DLD1 (cell line): Measurements from ENCODE around the gene MRGPRG.

ENCODE experiments used
- in situ Hi-C: cut with HindIII; loops from 2 replicates; pipeline ENCODE4 v1.10.0; 2017; ENCODE audit warnings: low sequenced_read_pairs

The MRGPRG gene

GRCh38 chr11:3225826-3226750 is 7.5 kb upstream of the MRGPRG start:
- in situ Hi-C loops = no loop called here

GRCh38 chr11:3225159-3225758 is 6.6 kb upstream of the MRGPRG start:
- in situ Hi-C loops = no loop called here

DNA sequence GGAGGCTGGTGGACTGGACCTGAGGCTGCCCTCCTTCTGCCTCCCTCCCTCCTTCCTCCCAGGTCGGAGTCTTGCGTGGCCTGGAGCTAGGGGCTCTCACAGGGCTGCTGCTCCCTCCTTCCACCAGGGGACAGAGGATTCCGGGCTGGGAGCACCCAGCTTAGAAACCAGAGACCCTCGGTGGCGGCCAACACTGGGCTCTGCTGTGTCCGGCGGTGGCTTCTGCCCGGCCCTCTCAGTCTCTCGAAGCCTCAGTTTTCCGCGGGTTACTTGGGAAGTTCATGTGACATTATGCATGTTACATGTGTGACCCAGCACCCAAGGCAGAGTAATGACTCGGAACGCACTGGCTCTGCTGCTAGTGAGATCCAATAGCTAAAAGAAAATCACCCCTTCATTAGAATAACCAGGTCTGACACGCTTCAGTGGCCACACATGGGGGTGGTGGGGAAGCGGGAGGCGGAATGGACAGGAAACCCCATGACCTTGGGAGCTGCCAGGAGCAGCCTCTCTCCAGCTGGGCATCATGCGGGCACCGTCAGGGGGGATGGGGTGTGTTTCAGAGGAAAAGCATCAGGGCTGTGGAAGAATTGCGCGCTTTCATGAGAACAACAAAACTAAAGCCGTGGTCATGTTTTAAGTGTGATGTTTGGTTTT is 5.9 kb upstream of the MRGPRG start:
- in situ Hi-C loops = no loop called here

GRCh38 chr11:3223932-3224381 is 5.3 kb upstream of the MRGPRG start:
- in situ Hi-C loops = no loop called here

DNA sequence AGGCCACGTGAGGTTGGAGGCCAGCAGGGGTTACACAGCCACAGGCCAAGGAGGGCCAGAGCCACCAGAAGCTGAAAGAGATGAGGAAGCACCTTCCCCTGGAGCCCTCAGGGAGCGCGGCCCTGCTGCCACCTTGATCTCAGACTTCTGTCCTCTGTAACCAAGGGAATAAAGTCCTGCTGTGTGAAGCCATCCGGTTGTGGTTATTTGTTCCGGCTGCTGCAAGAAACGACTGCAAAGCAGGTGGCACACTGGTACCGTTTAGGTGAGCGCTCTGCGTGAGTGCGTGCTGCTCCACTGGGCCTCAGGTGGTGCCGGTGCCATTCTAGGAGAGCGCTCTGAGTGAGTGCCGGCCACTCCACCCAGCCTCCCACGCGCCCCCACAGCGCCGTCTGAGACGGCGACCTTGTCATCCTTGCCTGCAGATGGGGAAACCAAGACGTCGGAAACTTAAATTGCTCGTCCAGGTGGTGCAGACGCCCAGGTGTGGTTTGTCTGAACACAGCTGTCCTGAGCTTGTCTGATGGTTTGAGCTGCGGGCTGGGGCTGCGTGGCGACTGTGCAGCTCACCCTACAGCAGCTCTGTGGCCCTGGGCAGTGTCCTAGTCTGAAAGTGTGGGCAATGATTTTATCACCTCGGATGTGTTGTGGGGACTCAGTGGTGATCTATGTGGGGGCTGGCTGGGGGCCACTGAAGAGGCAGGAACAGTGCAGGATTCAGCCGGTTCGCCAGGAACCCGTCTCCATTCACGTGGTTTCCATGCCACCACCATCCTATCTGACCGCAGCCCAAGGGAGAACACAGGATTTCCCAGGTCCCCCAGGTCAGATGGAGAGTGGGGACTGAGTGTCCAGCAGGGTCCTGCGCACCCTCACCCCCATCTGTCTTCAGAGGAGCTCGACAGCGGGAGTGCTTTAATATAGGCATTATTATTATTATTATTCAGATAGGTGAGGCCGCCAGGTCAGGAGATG is 4.6 kb upstream of the MRGPRG start:
- in situ Hi-C loops = no loop called here

- in situ Hi-C loops = no loop called here
These were observed 3.6 kb upstream of the MRGPRG start for GRCh38 chr11:3222003-3222855.

DNA sequence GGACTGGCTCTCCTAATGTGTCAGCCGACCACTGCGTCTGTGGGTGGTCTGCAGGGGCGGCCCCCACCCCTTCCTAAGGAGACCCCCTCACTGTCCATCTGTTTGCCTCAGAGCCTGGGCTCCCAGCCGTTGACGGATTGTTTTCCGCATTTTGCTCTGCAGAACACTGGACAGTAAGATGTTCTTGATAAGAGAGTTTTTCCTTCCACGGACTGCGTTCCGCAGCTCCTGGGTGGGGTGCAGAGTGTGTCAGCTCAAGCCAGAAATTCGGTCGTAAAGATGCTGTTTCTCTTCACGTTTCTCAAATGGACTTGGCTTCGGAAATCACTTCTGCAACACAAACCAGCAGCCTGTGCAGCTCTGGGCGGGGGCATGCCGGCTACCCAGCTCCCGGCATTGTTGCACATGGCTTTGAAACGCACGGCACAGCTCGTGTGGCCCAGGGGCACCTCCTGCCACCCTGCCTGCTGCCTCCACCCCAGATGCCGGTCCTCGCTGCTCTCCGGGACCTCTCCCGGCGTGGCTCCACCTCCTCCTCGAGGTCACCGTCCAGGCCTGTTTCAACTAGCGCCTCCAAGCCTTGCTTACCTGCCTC is 2.9 kb upstream of the MRGPRG start:
- in situ Hi-C loops = no loop called here

- in situ Hi-C loops = no loop called here
These were observed 2.2 kb upstream of the MRGPRG start for GRCh38 chr11:3220521-3221407.

DNA sequence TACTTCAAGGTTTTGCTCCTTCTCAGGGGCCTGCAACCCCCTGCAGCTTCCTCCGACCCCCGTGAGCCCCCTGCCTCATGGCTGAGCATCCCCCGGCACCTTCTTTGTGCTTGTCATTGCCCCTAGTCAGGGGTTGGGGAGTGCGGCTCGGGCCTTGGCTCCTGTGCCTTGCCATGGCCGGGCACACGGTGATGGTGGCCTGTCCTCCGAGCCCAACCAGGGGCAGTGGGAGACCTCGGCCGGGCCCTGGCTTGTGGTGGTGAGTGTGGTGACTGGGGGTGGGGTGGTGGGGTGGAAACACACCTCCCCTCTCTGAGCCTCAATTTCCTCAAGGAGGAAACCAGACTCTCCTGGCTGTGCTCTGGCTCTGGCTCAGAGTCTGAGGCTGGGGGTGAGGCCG is 1.5 kb upstream of the MRGPRG start:
- in situ Hi-C loops = no loop called here

DNA sequence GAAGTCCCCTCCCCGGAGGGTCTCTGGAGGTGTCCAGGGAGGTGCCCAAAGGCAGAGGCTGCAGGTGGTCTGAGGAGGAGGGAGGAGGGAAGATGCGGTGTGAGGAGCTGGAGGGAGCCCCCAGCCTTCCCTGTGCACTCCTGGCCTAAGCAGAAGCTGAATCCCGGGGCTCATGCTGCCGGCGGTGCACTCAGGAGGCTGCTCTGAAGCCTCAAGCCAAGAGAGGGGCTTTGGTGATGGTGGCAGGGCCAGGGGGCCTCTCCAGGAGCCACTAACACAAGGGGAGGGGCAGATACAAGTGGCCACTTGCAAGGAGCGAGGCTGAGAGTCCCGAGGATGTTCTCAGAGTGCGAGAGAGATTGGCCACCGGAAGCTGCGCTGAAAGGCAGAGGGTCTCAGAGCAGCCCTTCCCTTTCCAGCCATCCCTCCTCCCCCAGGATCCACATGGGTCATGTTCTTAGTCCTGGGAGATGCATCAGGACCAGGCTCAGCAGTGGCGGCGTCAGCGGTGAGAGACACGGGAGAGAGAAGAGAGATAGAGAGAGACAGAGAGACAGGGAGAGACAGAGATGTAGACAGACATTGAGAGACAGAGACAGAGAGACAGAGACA is 774 bp upstream of the MRGPRG start:
- in situ Hi-C loops = no loop called here

DNA sequence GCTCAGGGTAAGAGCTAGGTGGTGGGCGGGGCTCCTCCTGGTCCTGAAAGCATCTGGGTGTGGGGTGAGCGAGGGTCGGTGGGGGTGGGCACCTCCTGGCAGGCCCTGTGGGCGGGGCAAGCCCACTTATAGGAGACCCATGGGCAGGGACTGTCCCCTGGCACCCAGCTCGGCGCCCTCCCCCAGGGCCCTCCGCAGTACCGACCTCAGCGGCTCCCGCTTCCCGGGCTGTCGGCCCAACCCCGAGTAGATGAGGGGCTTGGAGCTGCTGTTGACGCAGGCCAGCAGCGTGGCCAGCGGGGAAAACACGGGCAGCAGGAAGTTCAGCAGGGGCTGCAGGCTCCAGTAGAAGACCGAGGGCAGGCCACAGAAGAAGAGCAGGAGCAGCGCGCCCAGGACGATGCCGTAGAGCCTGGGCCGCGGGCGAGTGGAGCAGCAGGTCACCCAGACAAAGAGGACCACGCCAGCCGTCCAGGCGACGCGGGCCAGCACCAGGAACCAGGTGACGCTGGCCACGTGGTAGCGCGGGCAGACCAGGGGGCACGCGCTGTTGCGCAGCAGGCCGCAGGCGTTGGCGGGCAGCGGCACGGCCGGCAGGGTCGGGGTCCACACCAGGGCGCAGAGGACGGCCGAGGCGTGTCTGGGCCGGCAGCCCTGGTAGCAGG is 663 bp downstream of the MRGPRG start:
- in situ Hi-C loops = no loop called here

DNA sequence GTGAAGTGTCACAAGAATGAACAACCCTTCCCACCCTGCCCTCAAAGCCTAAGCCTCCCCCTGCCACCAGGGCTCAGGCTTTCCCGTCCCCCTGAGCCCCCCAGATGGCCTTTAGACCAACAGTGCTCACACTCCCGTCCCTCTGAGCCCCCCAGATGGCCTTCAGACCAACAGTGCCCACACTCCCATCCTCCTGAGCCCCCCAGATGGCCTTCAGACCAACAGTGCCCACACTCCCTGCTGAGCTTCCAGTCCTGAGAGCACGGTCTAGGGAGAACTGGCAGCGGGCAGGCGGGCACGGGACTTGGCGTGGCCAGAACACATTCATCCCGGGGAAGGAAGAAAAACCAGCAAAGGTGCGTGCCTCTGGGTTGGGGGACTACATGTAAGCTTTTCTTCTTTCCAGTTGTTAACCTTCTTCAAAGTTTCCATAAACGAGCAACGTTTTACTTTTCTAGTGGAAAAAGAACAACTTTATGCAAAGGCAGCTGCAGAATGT is 2.5 kb downstream of the MRGPRG start:
- in situ Hi-C loops = no loop called here

DNA sequence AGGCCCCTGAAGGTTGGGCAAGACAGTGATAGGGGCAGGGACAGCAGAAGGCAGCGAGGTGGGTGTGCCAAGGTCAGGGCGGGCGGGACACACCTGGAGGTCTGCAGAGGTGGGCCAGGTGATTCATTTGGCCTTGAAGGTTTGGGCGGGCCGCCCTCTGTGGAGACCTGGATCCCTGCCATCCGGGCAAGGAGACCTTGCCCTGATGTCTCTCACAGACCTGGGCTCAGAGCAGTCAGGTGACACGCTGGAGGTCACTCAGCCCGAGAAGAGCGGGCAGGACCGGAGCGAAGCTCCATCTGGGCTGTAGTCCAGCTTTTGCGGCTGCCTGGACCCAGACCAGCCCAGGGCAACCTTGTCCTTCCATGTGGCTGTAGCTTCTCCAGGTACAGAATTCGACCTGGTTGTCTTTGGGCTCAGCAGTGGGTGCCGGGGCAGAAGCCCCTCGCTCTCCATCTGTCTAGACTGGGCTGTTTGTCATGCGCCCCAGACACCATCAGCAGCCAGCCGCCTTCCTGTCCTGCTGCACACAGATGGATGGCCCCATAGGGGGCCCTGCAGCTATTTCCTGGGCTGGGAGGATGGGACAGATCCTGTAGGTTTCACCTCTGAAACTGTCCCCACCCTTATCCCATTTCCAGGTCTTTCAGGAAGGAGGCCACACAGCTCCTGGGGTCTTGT is 3.1 kb downstream of the MRGPRG start:
- in situ Hi-C loops = no loop called here

- in situ Hi-C loops = no loop called here
These were observed 4.3 kb downstream of the MRGPRG start for GRCh38 chr11:3214420-3214699.

GRCh38 chr11:3213659-3214419 is 4.8 kb downstream of the MRGPRG start:
- in situ Hi-C loops = no loop called here

DNA sequence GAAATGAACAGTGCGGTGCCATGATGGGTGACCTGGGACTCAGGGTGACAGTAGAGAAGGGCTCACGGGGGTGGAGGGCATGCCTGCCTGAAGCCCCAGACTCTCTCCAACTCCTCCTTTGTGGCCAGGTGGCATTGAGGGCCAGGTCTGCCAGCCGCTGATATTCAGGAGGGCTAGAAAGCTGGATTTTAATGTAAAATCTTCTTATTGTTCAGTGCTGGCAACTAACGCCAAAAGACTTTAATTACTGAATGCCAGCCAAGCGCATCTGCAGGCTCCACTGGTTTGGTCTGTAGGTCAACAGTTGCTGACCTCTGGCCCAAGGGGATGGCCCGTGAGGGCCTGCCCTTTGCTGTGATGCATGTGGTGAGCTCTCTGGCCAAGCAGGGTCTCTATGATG is 10.3 kb downstream of the MRGPRG start:
- in situ Hi-C loops = no loop called here
